GM19467 (cell line): ENCODE results near the gene HDHD5.
"Not testable (repeated sequence)": the region's sequence is repeated elsewhere in the genome, so short reads cannot be mapped to it uniquely, and the experiment has no call there.

Source experiments
- ATAC-seq: cut with Tn5 transposase; IDR thresholded peaks from one replicate; pipeline ENCODE4 v1.9.1; 2021; ENCODE audit warnings: mild to moderate bottlenecking, moderate library complexity; ENCODE audit not compliant: unreplicated experiment

Gene HDHD5

GRCh38 chr22:17157714-17158113 lies 1.4 kb downstream of the HDHD5 start:
- no peak for ATAC-seq

- ATAC-seq, result no peak
These were observed 3.1 kb downstream of the HDHD5 start for GRCh38 chr22:17155941-17156340.

- no peak for ATAC-seq
These were observed 6.1 kb downstream of the HDHD5 start for GRCh38 chr22:17152971-17153370.

- no peak for ATAC-seq
These were observed 6.7 kb downstream of the HDHD5 start for GRCh38 chr22:17152340-17152739.

GRCh38 chr22:17149076-17149815 lies 9.8 kb downstream of the HDHD5 start:
- no peak for ATAC-seq

- ATAC-seq, result not testable (repeated sequence)
These were observed 11.6 kb downstream of the HDHD5 start for GRCh38 chr22:17147458-17147857.

GRCh38 chr22:17145021-17145680 lies 13.9 kb downstream of the HDHD5 start:
- ATAC-seq, result no peak

GRCh38 chr22:17143826-17144225 lies 15.3 kb downstream of the HDHD5 start:
- no peak for ATAC-seq

- ATAC-seq, result no peak
These were observed 16.0 kb downstream of the HDHD5 start for GRCh38 chr22:17143101-17143500.

GRCh38 chr22:17140826-17141766 lies 18.0 kb downstream of the HDHD5 start:
- ATAC-seq, result no peak

GRCh38 chr22:17140022-17140421 lies 19.1 kb downstream of the HDHD5 start:
- no peak for ATAC-seq

- ATAC-seq, result no peak
These were observed 20.6 kb downstream of the HDHD5 start for GRCh38 chr22:17138513-17138912.

GRCh38 chr22:17137861-17138425 lies 21.1 kb downstream of the HDHD5 start:
- ATAC-seq, result no peak

GRCh38 chr22:17137170-17137569 lies 21.9 kb downstream of the HDHD5 start:
- ATAC-seq, result no peak

GRCh38 chr22:17135153-17135760 lies 23.8 kb downstream of the HDHD5 start:
- ATAC-seq, result no peak

- no peak for ATAC-seq
These were observed 25.9 kb downstream of the HDHD5 start for GRCh38 chr22:17133137-17133536.

- ATAC-seq, result no peak
These were observed 27.0 kb downstream of the HDHD5 start for GRCh38 chr22:17132112-17132511.

GRCh38 chr22:17131686-17132085 lies 27.4 kb downstream of the HDHD5 start:
- no peak for ATAC-seq

GRCh38 chr22:17130199-17130598 lies 28.9 kb downstream of the HDHD5 start:
- no peak for ATAC-seq
